GM15510 (cell line): ENCODE results near the gene CAMK2A.

ENCODE experiments used
- POLR2A ChIP-seq: IDR thresholded peaks from 3 replicates; pipeline ENCODE4 v1.6.1; 2011; ENCODE audit warnings: borderline replicate concordance; ENCODE audit not compliant: insufficient read length; ENCODE audit errors: extremely low read depth

CAMK2A gene

GRCh38 chr5:150247726-150248125 lies 41.8 kb downstream of the CAMK2A start:
- no peak for TF ChIP-seq POLR2A

- no peak for TF ChIP-seq POLR2A
Measured at GRCh38 chr5:150246835-150247234, 42.7 kb downstream of the CAMK2A start.

- no peak for TF ChIP-seq POLR2A
Measured at GRCh38 chr5:150246429-150246828, 43.1 kb downstream of the CAMK2A start.

- TF ChIP-seq POLR2A = no peak
Measured at GRCh38 chr5:150245808-150246207, 43.8 kb downstream of the CAMK2A start.

GRCh38 chr5:150245111-150245789 lies 44.3 kb downstream of the CAMK2A start:
- no peak for TF ChIP-seq POLR2A

GRCh38 chr5:150244209-150244608 lies 45.4 kb downstream of the CAMK2A start:
- no peak for TF ChIP-seq POLR2A

GRCh38 chr5:150243590-150243989 lies 46.0 kb downstream of the CAMK2A start:
- no peak for TF ChIP-seq POLR2A

GRCh38 chr5:150242251-150242894 lies 47.2 kb downstream of the CAMK2A start:
- TF ChIP-seq POLR2A = no peak

- TF ChIP-seq POLR2A = no peak
Measured at GRCh38 chr5:150241298-150242160, 48.0 kb downstream of the CAMK2A start.

- no peak for TF ChIP-seq POLR2A
Measured at GRCh38 chr5:150239794-150240122, 49.8 kb downstream of the CAMK2A start.

- TF ChIP-seq POLR2A = no peak
Measured at GRCh38 chr5:150239099-150239793, 50.3 kb downstream of the CAMK2A start.

GRCh38 chr5:150238646-150239045 lies 50.9 kb downstream of the CAMK2A start:
- no peak for TF ChIP-seq POLR2A

GRCh38 chr5:150236981-150237754 lies 52.4 kb downstream of the CAMK2A start:
- no peak for TF ChIP-seq POLR2A

GRCh38 chr5:150236313-150236712 lies 53.3 kb downstream of the CAMK2A start:
- no peak for TF ChIP-seq POLR2A
